IMR-90 (cell line): ENCODE measurements around the gene PPP2R5E. TPM values are rescaled to one million over a fixed set of nuclear protein-coding genes. Genes with fewer than 3 reads are reported as not detected.

Experiments used
- ATAC-seq: fragments of 200-7000 bp; cut with Tn5 transposase; 2 replicates; pipeline ENCODE4 v1.9.1; 2020; ENCODE audit warnings: low read depth, mild to moderate bottlenecking, moderate library complexity
- BruUV-seq: library from RNA; stranded (reverse); fragments of 400-500 nt; replicated peaks from 2 replicates; lab custom pipeline; 2021; lab: Mats Ljungman, UMichigan
- CTCF ChIA-PET: fragments of 300-600 bp; formaldehyde crosslinking; extraction: SDS; loops from one replicate; lab custom pipeline; 2021; ENCODE audit warnings: antibody characterized with exemption; lab: Yijun Ruan, JAX
- POLR2A ChIA-PET: fragments of 300-600 bp; sonication (Branson Sonifier 250); formaldehyde crosslinking; loops from one replicate; lab custom pipeline; 2022; ENCODE audit warnings: antibody characterized with exemption; ENCODE audit not compliant: unreplicated experiment; lab: Charles Lee
- DNase-seq: peaks from one replicate; pipeline ENCODE4 v3.0.0; 2013
- H2AFZ ChIP-seq: replicated peaks from 2 replicates; pipeline ENCODE3; 2013; ENCODE audit warnings: low read length, mild to moderate bottlenecking; ENCODE audit not compliant: poor library complexity
- H2AK5ac ChIP-seq: 2 replicates; pipeline ENCODE4 v1.6.1; 2013; ENCODE audit warnings: low read depth, low read length, inconsistent platforms
- H2AK9ac ChIP-seq: replicated peaks from 2 replicates; pipeline ENCODE3; 2013; ENCODE audit warnings: mild to moderate bottlenecking, low read depth, low read length, moderate library complexity; ENCODE audit not compliant: poor library complexity
- H2BK120ac ChIP-seq: 2 replicates; pipeline ENCODE4 v1.6.1; 2013; ENCODE audit warnings: low read depth, low read length, inconsistent platforms
- H2BK15ac ChIP-seq: 3 replicates; pipeline ENCODE4 v1.6.1; 2013; ENCODE audit warnings: low read depth, low read length, inconsistent platforms
- H2BK20ac ChIP-seq: 2 replicates; pipeline ENCODE4 v1.6.1; 2013; ENCODE audit warnings: low read depth, mild to moderate bottlenecking, inconsistent platforms, low read length, moderate library complexity
- H2BK5ac ChIP-seq: 2 replicates; pipeline ENCODE4 v1.6.1; 2013; ENCODE audit warnings: mild to moderate bottlenecking, low read depth, low read length, inconsistent platforms; ENCODE audit not compliant: poor library complexity, severe bottlenecking
- H3K14ac ChIP-seq: replicated peaks from 2 replicates; pipeline ENCODE4 v1.6.1; 2013; ENCODE audit warnings: low read depth, low read length, inconsistent platforms
- H3K18ac ChIP-seq: 2 replicates; pipeline ENCODE4 v1.6.1; 2013; ENCODE audit warnings: low read depth, low read length, control low read depth
- H3K23ac ChIP-seq: 2 replicates; pipeline ENCODE4 v1.6.1; 2013; ENCODE audit warnings: low read depth, low read length, inconsistent platforms
- H3K27ac ChIP-seq: 2 replicates; pipeline ENCODE4 v1.5.1; 2013; ENCODE audit warnings: mild to moderate bottlenecking, control low read depth, low read length; ENCODE audit not compliant: insufficient read depth
- H3K27me3 ChIP-seq: 2 replicates; pipeline ENCODE4 v1.6.1; 2013; ENCODE audit warnings: low read length; ENCODE audit not compliant: control insufficient read depth, insufficient read depth
- H3K36me3 ChIP-seq: 2 replicates; pipeline ENCODE4 v1.6.1; 2013; ENCODE audit warnings: low read length, mixed read lengths; ENCODE audit not compliant: control insufficient read depth, insufficient read depth
- H3K4ac ChIP-seq: 2 replicates; pipeline ENCODE4 v1.6.1; 2013; ENCODE audit warnings: low read depth, low read length, inconsistent platforms
- H3K4me1 ChIP-seq: 2 replicates; pipeline ENCODE4 v1.6.1; 2013; ENCODE audit warnings: low read length, mixed read lengths; ENCODE audit not compliant: control insufficient read depth, insufficient read depth
- H3K4me2 ChIP-seq: 2 replicates; pipeline ENCODE4 v1.6.1; 2013; ENCODE audit warnings: low read depth, mild to moderate bottlenecking, control low read depth, low read length, moderate library complexity
- H3K4me3 ChIP-seq: 2 replicates; pipeline ENCODE4 v1.5.1; 2013; ENCODE audit warnings: low read depth, mild to moderate bottlenecking, control low read depth, low read length, moderate library complexity; ENCODE audit not compliant: insufficient read depth
- H3K56ac ChIP-seq: 2 replicates; pipeline ENCODE4 v1.6.1; 2013; ENCODE audit warnings: low read length, inconsistent platforms; ENCODE audit not compliant: insufficient read depth; ENCODE audit errors: extremely low read depth
- H3K79me1 ChIP-seq, 2 experiments: 2 replicates each; pipeline ENCODE4 v1.6.1; 2013; ENCODE audit warnings: low read length in 2 of 2, inconsistent platforms in 1 of 2, low read depth in 1 of 2
- H3K9ac ChIP-seq: 2 replicates; pipeline ENCODE4 v1.6.1; 2013; ENCODE audit warnings: low read depth, low read length, control low read depth
- H3K9me1 ChIP-seq: 2 replicates; pipeline ENCODE4 v1.6.1; 2013; ENCODE audit warnings: low read length, inconsistent platforms; ENCODE audit not compliant: insufficient read depth
- H3K9me3 ChIP-seq: 2 replicates; pipeline ENCODE4 v1.6.1; 2013; ENCODE audit warnings: low read length; ENCODE audit not compliant: control insufficient read depth, insufficient read depth
- H4K20me1 ChIP-seq: 2 replicates; pipeline ENCODE4 v1.6.1; 2013; ENCODE audit warnings: low read length, inconsistent platforms; ENCODE audit not compliant: insufficient read depth
- H4K5ac ChIP-seq: 2 replicates; pipeline ENCODE4 v1.6.1; 2013; ENCODE audit warnings: mild to moderate bottlenecking, low read depth, low read length, control low read depth
- H4K8ac ChIP-seq, 2 experiments: 2 replicates each; pipeline ENCODE4 v1.6.1; 2013; ENCODE audit warnings: low read depth in 2 of 2, low read length in 2 of 2, control low read depth in 1 of 2, inconsistent platforms in 1 of 2
- H4K91ac ChIP-seq: 2 replicates; pipeline ENCODE4 v1.6.1; 2013; ENCODE audit warnings: low read depth, low read length, inconsistent platforms; ENCODE audit not compliant: insufficient read depth
- BHLHE40 ChIP-seq: fragments of 150-350 bp; IDR thresholded peaks from 2 replicates; pipeline ENCODE4 v1.6.1; 2016; ENCODE audit warnings: mild to moderate bottlenecking, low read depth, low read length
- CEBPB ChIP-seq: IDR thresholded peaks from 2 replicates; pipeline ENCODE4 v1.6.1; 2012; ENCODE audit warnings: low read depth, low read length, improper control_type of control experiment
- CHD1 ChIP-seq: IDR thresholded peaks from 2 replicates; pipeline ENCODE4 v1.6.1; 2012; ENCODE audit warnings: low read depth, low read length, improper control_type of control experiment
- CTCF ChIP-seq: conservative IDR thresholded peaks from 2 replicates; pipeline ENCODE4 v1.5.1; 2012; ENCODE audit warnings: mild to moderate bottlenecking, low read depth, low read length, improper control_type of control experiment
- ELK1 ChIP-seq: fragments of 150-350 bp; IDR thresholded peaks from 2 replicates; pipeline ENCODE4 v1.6.1; 2016; ENCODE audit warnings: low read depth, mild to moderate bottlenecking, low read length, moderate library complexity, borderline replicate concordance
- FOS ChIP-seq: fragments of 150-350 bp; IDR thresholded peaks from 2 replicates; pipeline ENCODE4 v1.6.1; 2016; ENCODE audit warnings: low read depth, low read length
- MAFK ChIP-seq: IDR thresholded peaks from 2 replicates; pipeline ENCODE4 v1.6.1; 2012; ENCODE audit warnings: low read depth, low read length, improper control_type of control experiment
- MAZ ChIP-seq: IDR thresholded peaks from 2 replicates; pipeline ENCODE4 v1.6.1; 2012; ENCODE audit warnings: low read depth, mild to moderate bottlenecking, low read length, improper control_type of control experiment, moderate library complexity, borderline replicate concordance
- MXI1 ChIP-seq: IDR thresholded peaks from 2 replicates; pipeline ENCODE4 v1.6.1; 2012; ENCODE audit warnings: low read depth, mild to moderate bottlenecking, low read length, moderate library complexity, borderline replicate concordance
- NFE2L2 ChIP-seq: fragments of 150-350 bp; IDR thresholded peaks from 2 replicates; pipeline ENCODE4 v1.6.1; 2016; ENCODE audit warnings: low read depth, mild to moderate bottlenecking, low read length
- POLR2A ChIP-seq: IDR thresholded peaks from 2 replicates; pipeline ENCODE4 v1.6.1; 2012; ENCODE audit warnings: mild to moderate bottlenecking, low read depth, low read length
- RAD21 ChIP-seq: IDR thresholded peaks from 2 replicates; pipeline ENCODE4 v1.6.1; 2012; ENCODE audit warnings: low read length, improper control_type of control experiment
- RCOR1 ChIP-seq: IDR thresholded peaks from 2 replicates; pipeline ENCODE4 v1.6.1; 2012; ENCODE audit warnings: mild to moderate bottlenecking, low read length, improper control_type of control experiment; ENCODE audit not compliant: insufficient replicate concordance
- RFX5 ChIP-seq: IDR thresholded peaks from 2 replicates; pipeline ENCODE4 v1.8.0; 2012; ENCODE audit warnings: low read depth, mild to moderate bottlenecking, low read length, moderate library complexity
- SMC3 ChIP-seq: fragments of 150-350 bp; IDR thresholded peaks from 2 replicates; pipeline ENCODE4 v1.6.1; 2016; ENCODE audit warnings: low read depth, mild to moderate bottlenecking, antibody characterized with exemption, low read length, moderate library complexity
- USF2 ChIP-seq: fragments of 150-350 bp; IDR thresholded peaks from 2 replicates; pipeline ENCODE4 v1.6.1; 2017; ENCODE audit warnings: mild to moderate bottlenecking, antibody characterized with exemption, low read length, low read depth
- WGBS, 2 experiments: methylation state at CpG; one replicate each; pipeline versions ENCODE4 v1.1.5 to v1.1.7; 2013; ENCODE audit warnings: missing lambda C conversion rate in 2 of 2; ENCODE audit not compliant: insufficient read length in 1 of 2; ENCODE audit errors: extremely low coverage in 2 of 2; 5-methylcytosine and 5-hydroxymethylcytosine counted together
- dilution Hi-C: fragments of 300-500 bp; cut with HindIII; formaldehyde crosslinking; loops from one replicate; pipeline ENCODE4 v1.14.3; 2018; ENCODE audit warnings: low sequenced_read_pairs; ENCODE audit not compliant: unreplicated experiment
- in situ Hi-C: fragments of 300-500 bp; cut with MboI; formaldehyde crosslinking; loops from 3 replicates; pipeline ENCODE4 v1.14.3; 2019; ENCODE audit warnings: low sequenced_read_pairs, inconsistent platforms, mixed read lengths
- intact Hi-C: fragments of 100-400 bp; cut with micrococcal nuclease; formaldehyde crosslinking; loops from 2 replicates; pipeline ENCODE4 v1.10.0; 2022
- polyA plus RNA-seq, 3 experiments: library from polyadenylated mRNA; depleted of rRNA; stranded (reverse); fragments of >200 nt; gene quantifications; 2 replicates each; pipeline ENCODE4 v1.2.3, GENCODE V29; 2012; ENCODE audit warnings: low replicate concordance in 1 of 3
- total RNA-seq: library from RNA; depleted of rRNA; stranded (reverse); fragments of >200 nt; gene quantifications from 2 replicates; pipeline ENCODE4 v1.2.3, GENCODE V29; 2012

Gene PPP2R5E
- total and polyA plus RNA-seq, 2 of the 4 experiments (the other 2 are of a cell fraction), result 9.7 to 12.2 TPM

GRCh38 chr14:63474844-63475243 is 68.3 kb downstream of the PPP2R5E start:
- H3K4me2 ChIP-seq, result no peak overlapping the region
- H2AFZ ChIP-seq, result no peak overlapping the region
- H4K91ac ChIP-seq, result no peak overlapping the region
- H2BK15ac ChIP-seq, result no peak overlapping the region
- H4K20me1 ChIP-seq, result peaks cover 31% of the 10 kb centered on the region
- H3K27me3 ChIP-seq, result no peaks in the 10 kb centered on the region
- no peaks in the 10 kb centered on the region for H3K9me3 ChIP-seq
- no peak overlapping the region for H3K4me3 ChIP-seq
- ATAC-seq (no peak), DNase-seq (no peak)
- 100% methylated on average over 2 of the region's 3 CpGs; no CpG with 5 or more reads in 1 of the 2 experiments for WGBS, 2 experiments
- no peak overlapping the region for H3K14ac ChIP-seq
- in situ Hi-C loops, result no loop called here
- no peak overlapping the region for H2BK20ac ChIP-seq
- no TSS peak for BruUV-seq
- H3K36me3 ChIP-seq, result no peaks in the 10 kb centered on the region
- dilution Hi-C loops, result no loop called here
- peaks cover 20% of the 10 kb centered on the region for H3K4me1 ChIP-seq
- H3K23ac ChIP-seq, result no peak overlapping the region
- no peak overlapping the region for H2BK120ac ChIP-seq
- peaks cover 3% of the 10 kb centered on the region; the same call in 1 of the 2 replicates for H3K9me1 ChIP-seq
- ChIA-PET POLR2A (no interaction called here), CTCF (no interaction called here)
- no peak overlapping the region for H3K9ac ChIP-seq
- no peak for TF ChIP-seq FOS
- no peak for TF ChIP-seq CEBPB
- TF ChIP-seq RAD21, result no peak
- TF ChIP-seq BHLHE40, result no peak
- TF ChIP-seq NFE2L2, result no peak
- TF ChIP-seq USF2, result no peak
- no peak for TF ChIP-seq CHD1
- TF ChIP-seq SMC3, result no peak
- TF ChIP-seq RCOR1, result no peak
- no peak for TF ChIP-seq CTCF
- no peak for TF ChIP-seq POLR2A
- TF ChIP-seq MAZ, result no peak
- TF ChIP-seq MXI1, result no peak
- no peak for TF ChIP-seq ELK1
- TF ChIP-seq RFX5, result no peak
- TF ChIP-seq MAFK, result no peak
- no peak overlapping the region for H3K18ac ChIP-seq
- H3K27ac ChIP-seq, result no peak overlapping the region
- no peak overlapping the region for H2AK9ac ChIP-seq
- no peak overlapping the region for H3K56ac ChIP-seq
- H4K5ac ChIP-seq, result no peak overlapping the region
- intact Hi-C loops, result loop anchor here (5.0 kb wide), 2 partner anchors 38 to 67 kb away; partner anchors contain the start of gene PPP2R5E
- H4K8ac ChIP-seq, result no peak overlapping the region
- H2BK5ac ChIP-seq, result no peak overlapping the region
- H3K4ac ChIP-seq, result no peak overlapping the region
- H3K79me1 ChIP-seq, result peaks cover 40 to 66% of the 10 kb centered on the region in 2 experiments
- 0 out of 2 replicates have a peak overlapping the region, but pooled peaks have one; percentile 11 for H2AK5ac ChIP-seq
